Esophagus squamous epithelium (tissue), 4 donors: ENCODE measurements around the gene PNRC1.

ENCODE experiments used
- CTCF ChIP-seq, 6 experiments: fragments of 450-650 bp in 4 of 6; fragments of 200-600 bp in 2 of 6; sonication (generic) in 2 of 6; IDR thresholded peaks; one replicate each; pipeline ENCODE4 v1.5.1; 2016 to 2019; ENCODE audit warnings: antibody characterized with exemption in 6 of 6, mild to moderate bottlenecking in 4 of 6, moderate library complexity in 4 of 6
- POLR2A ChIP-seq, 4 donors: fragments of 450-650 bp; IDR thresholded peaks; one replicate each; pipeline ENCODE4 v1.6.1; 2017; ENCODE audit warnings: antibody characterized with exemption in 4 of 4, mild to moderate bottlenecking in 4 of 4, moderate library complexity in 3 of 4

GRCh38 chr6:89116702-89117101, 36.2 kb downstream of the PNRC1 start:
- TF ChIP-seq CTCF (IDR thresholded peaks at IDR 0.05) = no peak
- no peak for TF ChIP-seq POLR2A (IDR thresholded peaks at IDR 0.05)
